Stimulated activated CD4-positive, alpha-beta T cell treated with anti-CD3 and anti-CD28 coated beads, Interleukin-12 subunit alpha, Interleukin-12 subunit beta, amount 100 ng/mL, for 4 hours (primary cell): ENCODE measurements around the gene PXN.
"Not testable (repeated sequence)": the region's sequence is repeated elsewhere in the genome, so short reads cannot be mapped to it uniquely, and the experiment has no call there.

Experiments
- DNase-seq: peaks from one replicate; pipeline ENCODE4 v3.0.0-alpha.2; 2020

PXN gene

DNA sequence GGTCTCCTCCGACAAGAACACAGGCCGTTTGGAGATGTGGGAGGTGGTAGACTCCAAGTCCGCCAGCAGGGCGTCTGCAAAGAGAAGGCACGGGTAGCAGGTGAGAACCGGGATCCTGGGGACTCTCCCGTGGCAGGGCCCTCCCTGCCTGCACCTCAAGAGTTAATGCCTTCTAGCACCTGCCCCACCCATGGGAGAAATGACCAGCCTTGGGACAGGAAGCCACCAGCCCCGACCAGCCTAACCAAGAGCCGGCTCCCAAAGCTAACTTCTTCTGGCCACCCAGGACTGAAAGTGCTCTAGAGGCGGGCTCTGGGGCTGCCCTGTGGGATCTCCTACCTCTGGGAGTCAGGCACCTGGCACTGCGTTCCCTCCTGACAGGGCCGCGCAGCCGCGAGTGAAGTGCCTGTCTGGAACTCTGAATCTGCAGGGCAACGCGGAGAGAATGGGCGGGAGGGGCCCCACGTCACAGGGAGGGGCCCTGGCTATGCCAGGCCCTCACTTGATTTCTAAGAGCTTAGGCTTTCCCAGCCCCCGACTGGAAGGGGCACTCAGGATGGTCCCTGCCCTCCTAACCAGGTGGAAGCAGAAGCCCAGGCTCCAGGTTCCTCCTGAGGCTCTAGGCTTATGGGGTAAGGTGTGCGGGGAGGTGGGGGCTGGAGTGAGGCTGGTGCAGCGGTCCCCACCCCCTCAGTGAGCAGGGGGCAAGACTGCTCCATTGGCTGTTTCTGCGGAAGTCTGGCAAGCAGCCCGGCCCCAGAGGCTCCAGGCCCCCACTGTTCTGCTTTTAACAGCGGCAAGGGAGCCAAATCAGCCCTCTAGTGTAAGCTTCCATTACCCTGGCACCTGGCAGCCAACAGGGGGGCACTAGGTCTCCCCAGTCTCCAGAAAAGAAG is 41.0 kb downstream of the PXN start:
- DNase-seq = no peak

DNA sequence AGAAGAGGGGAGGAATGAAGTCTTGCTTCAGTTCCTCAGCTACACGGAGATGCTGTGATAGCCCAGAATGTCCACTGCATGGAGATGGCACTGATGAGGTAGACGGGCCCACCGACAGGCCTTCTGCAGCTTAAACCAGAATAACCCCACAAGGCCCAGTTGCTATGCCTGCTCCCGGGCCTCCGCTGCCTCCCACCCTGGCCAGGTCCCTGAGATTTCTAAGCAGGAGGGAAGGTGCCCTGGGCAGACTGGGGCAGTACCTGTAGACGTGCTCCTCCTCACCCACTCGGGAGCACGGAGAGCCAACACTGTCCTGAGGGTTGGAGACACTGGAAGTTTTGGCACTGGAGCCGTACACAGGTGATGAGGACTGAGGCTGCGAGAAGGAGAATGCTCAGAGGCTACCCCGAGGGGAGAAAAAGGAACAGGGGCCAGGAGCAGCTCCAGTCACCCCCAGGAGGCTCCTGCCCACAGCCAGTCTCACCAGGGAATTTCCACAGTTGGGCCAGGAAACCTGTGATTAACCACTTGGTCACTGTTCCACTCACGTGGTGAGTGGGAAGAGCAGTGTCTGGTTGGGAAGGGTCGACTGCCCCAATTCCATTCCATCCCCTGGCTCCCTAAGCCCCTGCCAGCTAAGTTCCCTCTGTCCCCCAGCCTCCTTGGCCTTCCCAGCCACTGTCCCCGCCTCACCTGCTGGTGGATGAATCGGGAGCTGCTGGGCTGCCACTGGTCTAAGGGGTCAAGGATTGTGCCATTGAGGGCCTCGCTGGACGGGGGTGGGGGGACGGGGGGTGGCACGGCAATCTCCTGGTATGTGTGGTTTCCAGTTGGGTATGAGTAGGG is 41.8 kb downstream of the PXN start:
- DNase-seq = no peak

DNA sequence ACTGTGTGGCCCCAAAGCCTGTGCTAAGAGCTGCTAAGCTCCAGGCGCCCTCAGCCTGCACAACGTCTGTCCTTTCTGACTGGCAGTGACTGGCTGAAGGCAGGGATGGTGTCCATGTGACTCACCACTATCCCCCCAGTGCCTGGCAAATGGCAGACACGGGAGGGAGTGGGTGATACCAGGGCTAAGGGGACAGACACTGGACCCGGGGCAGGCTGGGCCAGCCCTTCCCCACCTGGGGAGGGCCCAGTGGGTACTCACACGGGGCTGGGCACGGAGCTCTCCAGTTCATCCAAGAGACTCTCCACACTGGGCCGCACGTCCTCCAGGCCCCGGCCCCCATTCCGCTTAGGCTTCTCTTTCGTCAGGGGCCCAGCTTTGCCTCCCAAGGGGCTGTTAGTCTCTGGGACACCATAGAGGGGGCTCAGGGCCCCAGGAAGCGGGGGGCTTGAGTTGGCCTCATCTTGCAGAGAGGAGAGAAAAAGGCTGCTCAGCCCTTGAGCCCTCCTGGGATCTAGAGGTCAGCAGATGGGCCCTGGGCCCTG is 43.2 kb downstream of the PXN start:
- no peak for DNase-seq

DNA sequence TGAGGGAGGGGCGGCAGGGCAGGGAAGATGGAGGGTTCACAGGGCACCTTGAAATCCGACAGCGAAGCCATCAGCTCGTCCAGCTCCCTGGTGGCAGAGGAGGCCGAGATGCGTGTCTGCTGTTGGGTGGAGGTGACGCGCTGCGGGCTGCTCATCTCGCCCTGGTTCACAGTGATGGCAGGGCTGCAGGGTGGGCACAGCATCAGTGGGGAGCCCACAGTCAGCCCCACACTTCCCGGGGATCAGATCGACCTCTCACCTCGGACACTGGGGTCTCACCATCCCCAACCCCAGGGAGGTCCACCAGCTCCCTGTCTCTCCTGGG is 44.0 kb downstream of the PXN start:
- DNase-seq = no peak

DNA sequence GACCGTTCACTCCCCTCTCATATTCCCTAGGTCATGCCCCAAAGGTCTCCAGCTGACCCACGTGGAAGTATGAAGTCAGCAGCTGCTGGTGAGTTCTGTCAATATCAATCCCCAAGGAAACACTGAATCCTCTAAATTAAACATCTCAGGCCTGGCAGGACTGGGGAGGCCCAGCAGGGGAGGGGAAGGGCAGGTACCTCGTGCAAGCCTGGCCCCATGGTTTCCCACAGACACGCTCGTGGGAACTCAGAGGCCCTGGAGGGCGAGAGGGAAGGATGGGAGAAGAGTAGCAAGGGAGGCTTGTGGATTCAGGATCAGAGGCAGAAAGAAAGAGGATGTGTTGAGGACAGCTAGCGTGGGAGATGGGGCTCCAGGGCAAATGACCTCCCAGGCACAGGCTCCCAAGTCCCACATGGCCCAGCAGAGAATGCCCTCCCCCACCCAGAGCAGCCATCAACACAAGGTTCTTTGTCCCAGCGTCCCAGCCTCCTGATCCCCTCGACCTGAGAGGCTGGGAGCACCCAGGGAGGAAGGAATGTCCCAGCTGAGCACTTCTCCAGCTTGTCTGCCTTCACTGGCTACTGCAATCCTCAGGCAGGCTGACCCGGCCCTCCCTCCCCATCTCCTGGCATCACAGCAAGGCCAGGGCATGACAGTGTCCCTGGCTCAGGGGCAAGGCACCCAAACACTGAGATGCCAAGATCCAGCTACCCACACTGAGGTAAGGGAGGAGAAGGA is 44.5 kb downstream of the PXN start:
- DNase-seq = no peak

DNA sequence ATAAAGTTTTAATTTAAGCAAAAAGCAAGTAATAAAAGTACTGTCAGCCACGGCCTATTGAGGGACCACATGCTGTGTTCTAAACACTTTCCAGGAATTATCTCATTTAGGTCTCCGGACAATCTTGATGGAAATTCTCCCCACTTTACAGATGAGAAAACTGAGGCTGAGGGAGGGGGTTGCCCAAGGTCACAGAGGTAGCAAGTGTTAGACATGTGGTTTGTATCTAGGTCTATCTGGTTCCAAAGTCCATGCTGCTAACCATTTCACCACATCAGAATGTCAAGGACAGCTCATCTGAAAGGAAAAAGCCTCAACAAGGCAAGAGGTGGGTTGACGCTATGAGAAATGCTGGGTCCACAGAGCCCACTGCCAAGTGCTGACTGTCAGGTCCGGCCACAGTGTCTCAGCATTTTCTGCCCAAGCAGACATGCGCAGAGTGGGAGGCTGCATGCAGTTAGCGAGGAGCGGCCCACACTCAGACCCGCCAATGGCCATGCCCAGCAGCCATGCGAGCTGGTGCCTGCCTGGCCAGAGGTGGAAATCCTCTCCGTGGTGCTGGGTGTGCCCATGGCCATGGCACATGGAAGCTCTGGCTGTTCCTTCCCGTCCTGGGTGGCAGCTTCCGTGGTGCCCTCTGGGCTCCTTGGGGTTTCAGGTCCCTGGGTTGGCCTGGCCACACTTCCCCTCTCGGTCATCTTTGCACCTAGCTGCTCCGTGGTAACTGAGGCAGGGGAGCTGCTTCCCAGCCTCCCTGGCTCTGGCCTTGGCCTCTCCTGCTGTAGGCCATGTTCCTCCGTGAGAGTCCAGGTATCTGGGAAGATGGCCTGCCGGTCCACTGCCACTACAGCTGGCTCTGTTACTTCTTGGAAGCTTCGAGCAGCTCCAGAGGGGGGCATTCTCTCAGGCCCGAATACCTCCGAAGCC is 46.6 kb downstream of the PXN start:
- no peak for DNase-seq

DNA sequence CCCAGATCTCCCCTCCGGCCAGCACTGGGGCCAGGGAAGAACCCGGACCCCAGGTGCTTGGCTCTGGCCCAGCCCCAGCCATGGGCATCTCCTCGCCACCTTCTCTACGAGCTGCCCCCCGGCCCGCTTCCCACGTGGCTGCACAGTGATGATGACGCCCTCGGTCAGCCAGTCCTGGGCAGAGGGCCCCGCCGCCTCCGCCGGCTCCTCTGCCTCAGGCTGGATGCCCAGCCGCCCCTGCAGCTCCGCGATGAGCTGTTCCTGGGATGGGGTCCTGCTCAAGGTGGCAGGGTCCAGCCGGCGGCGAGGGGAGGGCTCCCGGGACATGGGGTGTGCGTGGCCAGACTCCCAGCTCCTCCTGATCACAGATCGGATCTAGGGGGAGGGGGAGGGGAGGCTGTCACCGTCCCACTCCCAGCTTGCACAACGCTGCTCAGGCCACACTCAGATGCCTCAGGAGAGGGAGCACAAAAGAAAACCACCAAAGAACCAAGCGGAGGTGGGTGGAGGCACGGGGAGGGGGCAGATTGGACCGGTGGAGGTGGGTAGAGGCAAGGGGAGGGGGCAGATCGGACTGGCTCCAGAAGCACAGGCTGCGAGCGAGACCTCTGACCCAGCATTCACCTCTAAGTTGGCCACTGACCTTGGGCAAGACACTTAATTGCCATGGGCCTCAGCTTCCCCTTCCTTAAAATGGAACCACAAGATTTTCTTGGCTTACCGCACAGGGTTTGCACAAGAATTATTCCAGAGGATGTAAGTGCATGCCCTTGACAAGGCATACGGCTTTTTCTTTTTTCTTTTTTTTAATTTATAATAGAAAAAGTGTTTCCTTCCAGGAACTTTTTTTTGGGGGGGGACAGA is 48.6 kb downstream of the PXN start:
- no peak for DNase-seq

DNA sequence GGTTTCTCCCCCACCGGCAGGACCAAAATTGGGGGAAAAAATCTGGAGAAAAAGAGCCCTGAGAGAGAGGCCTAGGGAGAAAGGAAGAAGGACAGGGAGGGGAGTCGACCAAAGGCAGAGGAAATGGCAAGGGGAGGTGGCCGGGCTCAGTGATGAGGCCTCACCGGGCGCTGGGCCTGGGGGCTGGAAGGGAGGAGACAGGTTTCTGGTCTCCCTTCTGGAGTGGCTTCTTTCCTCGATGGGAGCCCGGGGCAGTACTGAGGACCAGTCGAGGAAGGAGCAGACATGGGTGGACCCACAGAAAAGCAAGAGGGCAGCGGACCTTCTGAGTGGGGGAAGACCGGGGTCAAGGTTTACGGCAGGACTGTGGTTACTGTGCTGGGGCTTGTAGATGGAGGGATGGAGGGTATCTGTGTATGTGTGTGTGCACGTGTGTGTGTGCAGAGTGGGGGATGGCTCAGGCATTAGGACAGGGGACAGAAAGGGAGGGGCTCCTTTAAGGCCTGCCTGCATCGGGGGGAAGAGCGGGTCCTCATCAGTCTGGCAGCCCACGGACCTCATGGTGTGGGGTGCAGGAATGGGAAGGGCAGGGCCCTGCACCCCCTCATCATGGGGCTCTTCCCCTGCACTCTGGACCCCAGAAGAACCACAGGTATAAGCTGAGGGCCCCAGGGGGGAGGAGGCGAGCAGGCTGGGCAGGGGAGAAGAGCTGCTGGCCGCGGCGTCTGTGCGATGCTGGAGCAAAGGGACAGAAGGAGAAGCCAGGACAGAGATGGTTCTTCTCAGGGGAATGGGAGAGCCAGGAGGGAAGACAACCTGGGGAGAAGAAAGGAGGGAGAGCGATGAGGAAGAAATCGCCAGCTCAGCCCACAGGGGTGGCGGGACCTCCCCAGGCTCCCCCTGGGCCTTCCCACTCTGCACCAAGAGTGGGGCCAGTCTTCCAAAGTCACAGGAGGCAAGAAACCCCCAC is 49.5 kb downstream of the PXN start:
- DNase-seq = no peak

DNA sequence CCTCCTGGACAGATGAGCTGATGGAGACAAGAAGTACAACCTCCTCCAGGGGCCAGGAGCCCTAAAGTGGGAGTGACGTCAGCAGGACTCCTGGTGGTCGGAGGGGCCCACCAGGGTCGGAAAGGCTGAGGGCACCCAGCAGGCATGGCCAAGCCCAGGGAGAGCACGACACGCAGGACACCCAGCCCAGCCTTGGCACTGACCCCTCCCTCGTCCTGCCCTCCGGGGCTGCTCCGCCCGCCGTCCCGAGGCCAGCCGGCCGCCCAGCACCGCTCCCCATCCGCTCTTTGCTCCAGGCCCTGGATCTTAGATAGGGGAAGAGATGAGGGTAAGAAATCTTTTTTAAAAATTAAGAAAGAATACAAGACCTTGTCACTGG is 50.2 kb downstream of the PXN start:
- no peak for DNase-seq

DNA sequence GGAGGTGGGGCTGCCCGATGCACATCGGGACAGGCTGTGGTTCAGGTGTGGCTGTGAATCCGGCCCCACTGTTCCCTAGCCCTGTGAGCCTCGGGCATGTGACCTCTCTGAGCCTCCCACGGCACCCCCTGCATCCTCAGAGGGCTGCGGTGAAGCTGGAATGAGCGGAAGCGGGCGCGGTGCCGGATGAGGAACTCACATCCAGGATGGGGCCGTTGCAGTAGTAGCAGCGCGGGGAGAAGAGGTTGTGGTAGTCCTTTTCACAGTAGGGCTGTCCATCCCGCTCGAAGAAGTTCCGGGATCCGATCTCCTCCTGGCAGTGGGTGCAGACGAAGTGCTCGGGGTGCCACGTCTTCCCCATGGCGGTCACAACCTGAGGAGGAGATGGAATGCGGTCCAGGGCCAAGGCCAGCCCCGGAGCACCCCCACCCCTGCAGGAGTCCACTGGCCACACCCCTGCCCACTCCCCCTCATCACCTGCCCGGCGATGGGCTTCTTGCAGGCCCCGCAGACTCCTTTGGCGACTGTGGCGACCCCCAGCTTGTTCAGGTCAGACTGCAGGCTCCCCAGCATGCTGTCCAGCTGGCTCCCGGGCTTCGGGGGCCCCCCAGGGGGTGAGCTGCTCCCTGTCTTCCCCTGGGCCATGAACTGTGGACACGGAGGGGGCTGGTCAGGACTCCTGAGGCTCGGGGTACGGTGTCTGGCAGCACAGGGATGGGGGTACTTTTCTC is 50.7 kb downstream of the PXN start:
- DNase-seq = no peak

DNA sequence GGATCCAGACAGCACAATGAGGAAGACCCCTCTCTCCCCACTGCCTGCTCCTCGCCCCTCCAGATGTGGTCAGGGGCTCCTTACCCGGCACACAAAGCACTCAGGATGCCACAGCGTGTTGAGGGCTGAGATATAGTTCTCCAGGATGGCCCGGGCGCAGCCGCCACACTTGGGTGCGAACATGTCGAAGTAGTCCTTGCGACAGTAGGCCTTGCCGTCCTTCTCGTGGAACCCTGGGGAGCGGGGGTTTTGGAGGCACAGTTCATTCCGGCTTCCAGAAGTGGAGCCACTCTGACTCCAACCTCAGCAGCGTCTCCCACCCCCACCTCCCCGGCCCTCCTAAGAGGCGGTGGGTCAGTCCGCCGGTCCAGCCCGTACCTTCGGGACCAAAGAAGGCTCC is 51.8 kb downstream of the PXN start:
- no peak for DNase-seq

DNA sequence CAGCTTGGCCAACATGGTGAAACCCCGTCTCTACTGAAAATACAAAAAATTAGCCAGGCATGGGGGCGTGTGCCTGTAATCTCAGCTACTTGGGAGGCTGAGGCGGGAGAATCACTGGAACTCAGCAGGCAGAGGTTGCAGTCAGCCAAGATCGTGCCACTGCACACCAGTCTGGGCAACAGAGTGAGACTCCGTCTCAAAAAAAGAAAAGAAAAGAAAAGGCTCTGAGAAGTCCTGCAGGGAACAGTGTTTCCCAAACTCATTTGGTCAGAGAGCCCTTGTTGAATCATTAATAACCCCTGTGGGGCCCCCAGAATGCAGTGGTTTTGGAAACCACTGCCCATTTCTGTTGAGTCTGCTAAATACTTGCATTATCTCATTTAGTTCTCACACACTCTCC is 52.3 kb downstream of the PXN start:
- DNase-seq = not testable (repeated sequence)

DNA sequence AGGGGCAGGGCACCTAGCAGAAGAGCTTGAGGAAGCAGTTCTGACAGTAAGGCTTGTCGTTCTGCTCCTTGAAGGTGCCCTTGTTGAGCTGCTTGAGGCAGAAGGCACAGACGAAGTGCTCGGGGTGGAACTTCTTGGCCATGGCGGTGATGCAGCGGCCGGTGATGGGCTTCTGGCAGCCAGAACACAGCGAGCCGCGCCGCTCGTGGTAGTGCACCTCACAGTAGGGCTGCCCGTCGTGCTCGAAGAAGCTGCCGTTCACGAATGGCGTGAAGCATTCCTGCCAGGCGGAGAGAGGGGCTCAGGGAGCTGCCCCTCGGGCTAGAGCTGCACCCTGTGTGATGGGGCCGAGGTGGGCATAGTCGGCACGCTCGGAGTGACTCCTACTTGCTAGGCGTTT is 53.2 kb downstream of the PXN start:
- no peak for DNase-seq

DNA sequence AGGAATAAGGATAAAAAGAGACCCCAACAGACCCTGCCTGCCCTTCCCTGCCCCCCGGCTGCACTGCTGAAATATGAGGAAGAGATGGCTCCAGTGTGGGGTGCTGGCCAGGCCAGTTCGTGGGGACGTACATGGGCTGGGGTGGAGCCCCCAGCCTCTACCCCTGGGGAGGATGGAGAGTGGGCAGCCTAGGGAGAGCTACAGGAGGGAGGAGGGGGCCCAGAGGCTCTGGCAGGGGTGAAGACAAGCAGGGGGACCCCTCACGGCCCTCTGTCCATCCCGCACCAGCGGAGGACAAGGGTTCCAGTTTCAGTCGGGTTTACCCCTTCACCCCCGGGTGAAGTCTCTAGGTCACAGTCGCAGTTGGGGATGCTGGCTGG is 53.6 kb downstream of the PXN start:
- no peak for DNase-seq

DNA sequence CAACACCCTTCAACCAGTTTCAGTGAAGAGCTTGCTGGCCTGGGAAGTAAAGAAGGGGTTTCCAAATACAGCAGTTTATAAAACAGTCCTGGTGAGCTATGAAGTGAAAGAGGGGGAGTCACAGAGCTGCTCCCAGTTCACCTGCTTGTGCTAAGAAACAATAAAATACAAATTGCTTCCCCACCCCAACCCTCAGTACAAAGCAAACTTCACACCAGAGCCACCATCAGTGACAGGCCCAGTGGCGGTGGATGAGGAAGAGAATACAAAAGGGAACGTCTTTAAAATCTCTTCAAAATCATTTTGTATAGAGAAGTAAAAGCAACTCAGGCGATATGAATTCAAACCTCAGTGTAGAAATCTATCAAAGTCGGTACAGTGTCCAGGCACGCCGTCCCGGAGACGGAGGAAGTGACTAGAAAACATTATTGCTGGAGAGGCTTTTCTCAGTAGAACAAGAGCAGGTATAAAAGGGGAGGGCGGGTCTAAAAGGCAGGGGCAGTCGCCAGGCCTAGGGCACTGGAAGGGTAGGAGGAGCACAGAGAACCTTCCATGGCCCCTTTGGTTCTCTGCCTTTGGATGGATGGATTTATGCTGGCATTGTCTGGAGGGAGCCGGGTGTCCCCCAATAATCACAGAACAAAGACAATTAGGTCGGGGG is 54.2 kb downstream of the PXN start:
- no peak for DNase-seq

DNA sequence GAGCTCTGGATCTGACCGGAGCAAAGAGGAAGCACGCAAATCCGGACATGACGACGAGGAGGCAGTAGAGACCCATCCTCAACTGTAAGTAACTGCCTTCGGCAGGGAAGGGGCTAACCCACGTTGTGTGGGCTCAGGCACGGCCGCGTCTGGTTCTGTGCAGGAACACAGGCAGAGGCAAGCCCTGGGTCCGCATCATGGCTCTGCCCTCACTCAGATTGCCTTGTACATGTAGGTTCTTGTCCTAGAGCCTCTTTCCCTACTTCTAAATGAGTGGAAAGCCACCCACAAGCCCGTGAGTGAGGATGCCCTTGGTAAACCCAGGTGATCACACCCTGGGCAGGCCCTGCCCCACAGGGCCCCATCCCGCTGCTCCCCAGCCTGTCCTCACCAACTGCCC is 55.7 kb downstream of the PXN start:
- no peak for DNase-seq

DNA sequence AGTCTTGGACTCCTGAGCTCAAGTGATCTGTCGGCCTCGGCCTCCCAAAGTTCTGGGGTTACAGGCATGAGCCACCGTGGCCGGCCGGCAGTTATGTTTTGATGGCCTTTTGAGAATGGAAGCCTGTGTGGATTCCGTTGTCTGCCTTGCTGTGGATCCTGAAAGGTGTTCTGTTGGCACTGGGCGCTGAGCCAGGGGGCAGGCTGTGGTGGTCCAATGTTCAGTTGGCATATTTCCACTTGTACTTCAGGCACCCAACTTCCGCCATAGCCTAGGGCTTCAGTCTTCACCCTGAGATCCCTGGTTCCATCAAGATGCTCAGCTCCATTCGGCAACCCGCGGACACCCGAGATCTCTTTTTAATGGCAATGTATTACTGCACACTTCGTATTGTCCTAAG is 58.3 kb downstream of the PXN start:
- DNase-seq = no peak

DNA sequence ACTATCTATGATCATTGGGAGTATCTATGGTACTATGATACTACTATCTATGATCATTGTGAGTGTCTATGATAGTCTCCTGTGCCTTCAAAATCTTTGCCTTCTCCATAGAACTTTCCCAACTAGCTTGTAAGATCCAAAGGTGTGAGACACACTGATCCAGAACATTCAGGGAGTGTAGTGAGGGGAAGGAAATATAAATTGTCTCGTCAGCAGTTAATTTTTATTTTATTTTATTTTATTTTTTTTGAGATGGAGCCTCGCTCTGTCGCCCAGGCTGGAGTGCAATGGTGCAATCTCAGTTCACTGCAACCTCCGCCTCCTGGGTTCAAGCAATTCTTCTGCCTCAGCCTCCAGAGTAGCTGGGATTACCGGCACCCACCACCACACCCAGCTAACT is 58.7 kb downstream of the PXN start:
- not testable (repeated sequence) for DNase-seq

DNA sequence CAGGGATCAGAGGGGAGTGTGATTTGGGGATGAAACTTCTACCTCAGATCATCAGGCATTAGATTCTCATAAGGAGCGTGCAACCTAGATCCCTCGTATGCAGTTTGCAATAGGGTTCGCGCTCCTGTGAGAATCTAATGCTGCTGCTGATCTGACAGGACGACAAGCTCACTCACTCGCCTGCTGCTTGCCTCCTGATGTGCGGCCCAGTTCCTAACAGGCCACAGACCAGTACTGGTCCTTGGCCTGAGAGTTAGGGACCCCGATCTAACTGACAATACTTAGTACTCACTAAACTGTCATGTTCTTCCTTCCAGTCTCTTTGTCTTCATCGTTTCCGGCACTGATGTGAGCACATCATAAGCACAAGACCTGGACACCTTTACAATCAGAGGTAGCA is 59.3 kb downstream of the PXN start:
- no peak for DNase-seq
